Kidney epithelial cell (primary cell): ENCODE data around the gene FTO. TPM values are rescaled to one million over a fixed set of nuclear protein-coding genes. Genes with fewer than 3 reads are reported as not detected.
A peak's percentile ranks its signal among the peaks of the same experiment; 100 is the strongest.

ENCODE experiments used
- DNase-seq: peaks from one replicate; pipeline ENCODE4 v3.0.0-alpha.2; 2010; ENCODE audit warnings: low read depth
- H3K27me3 ChIP-seq: 2 replicates; pipeline ENCODE4 v1.6.0; 2011; ENCODE audit warnings: low read length; ENCODE audit not compliant: control insufficient read depth, insufficient read depth
- H3K36me3 ChIP-seq: 2 replicates; pipeline ENCODE4 v1.5.1; 2011; ENCODE audit warnings: low read length; ENCODE audit not compliant: control insufficient read depth, insufficient read depth
- H3K4me3 ChIP-seq: 2 replicates; pipeline ENCODE4 v1.5.1; 2011; ENCODE audit warnings: low read depth, mild to moderate bottlenecking, control low read depth, low read length
- CTCF ChIP-seq: IDR thresholded peaks from 2 replicates; pipeline ENCODE4 v1.5.1; 2011; ENCODE audit warnings: mild to moderate bottlenecking, moderate library complexity, low read length, control low read depth, inconsistent platforms; ENCODE audit not compliant: insufficient read depth, poor library complexity, severe bottlenecking
- total RNA-seq: library from RNA; depleted of rRNA; stranded (reverse); fragments of >200 nt; gene quantifications from 2 replicates; pipeline ENCODE4 v1.2.3, GENCODE V29; 2015

The FTO gene
- total RNA-seq, 1 donor from 2014 or later, result 66.9 TPM

GRCh38 chr16:53773150-53773846 lies 69.3 kb downstream of the FTO start:
- DNase-seq, result peak; percentile 80
- TF ChIP-seq CTCF, result peak; percentile 59
- no peaks in the 10 kb centered on the region for H3K36me3 ChIP-seq
- no peaks in the 10 kb centered on the region for H3K27me3 ChIP-seq
- no peak overlapping the region for H3K4me3 ChIP-seq

- no peak for DNase-seq
- Histone ChIP-seq H3K27me3 (no peaks in the 10 kb centered on the region), H3K4me3 (no peak overlapping the region), H3K36me3 (no peaks in the 10 kb centered on the region)
- no peak for TF ChIP-seq CTCF
Measured at GRCh38 chr16:53773881-53774280, 69.9 kb downstream of the FTO start.

- DNase-seq, result no peak
- no peaks in the 10 kb centered on the region for H3K27me3 ChIP-seq
- no peak for TF ChIP-seq CTCF
- H3K36me3 ChIP-seq, result no peaks in the 10 kb centered on the region
- H3K4me3 ChIP-seq, result no peak overlapping the region
Measured at GRCh38 chr16:53775106-53775820, 71.3 kb downstream of the FTO start.

GRCh38 chr16:53775821-53776431 lies 72.0 kb downstream of the FTO start:
- no peaks in the 10 kb centered on the region for H3K36me3 ChIP-seq
- peak; percentile 82 for DNase-seq
- H3K27me3 ChIP-seq, result no peaks in the 10 kb centered on the region
- H3K4me3 ChIP-seq, result no peak overlapping the region
- TF ChIP-seq CTCF, result no peak

- Histone ChIP-seq H3K27me3 (no peaks in the 10 kb centered on the region), H3K4me3 (no peak overlapping the region), H3K36me3 (no peaks in the 10 kb centered on the region)
- DNase-seq, result no peak
- no peak for TF ChIP-seq CTCF
Measured at GRCh38 chr16:53779186-53779585, 75.2 kb downstream of the FTO start.

GRCh38 chr16:53780051-53780450 lies 76.1 kb downstream of the FTO start:
- H3K36me3 ChIP-seq, result no peaks in the 10 kb centered on the region
- no peaks in the 10 kb centered on the region for H3K27me3 ChIP-seq
- DNase-seq, result no peak
- H3K4me3 ChIP-seq, result no peak overlapping the region
- TF ChIP-seq CTCF, result no peak
